Renal cortex interstitium (tissue), 15 donors: Measurements from ENCODE around the gene GAST. TPM values are rescaled to one million over a fixed set of nuclear protein-coding genes. Genes with fewer than 3 reads are reported as not detected.

Experiments used
- DNase-seq, 11 donors: peaks; one replicate each; pipeline ENCODE4 v3.0.0-alpha.2; 2013; ENCODE audit warnings: low read depth in 9 of 11, low spot score in 4 of 11; ENCODE audit errors: extremely low read depth in 1 of 11
- long read RNA-seq, 16 experiments: transcript quantifications; one replicate each; lab custom pipeline, GENCODE V29; 2026
- polyA plus RNA-seq, 3 donors: library from polyadenylated mRNA; unstranded; fragments of 120-200 nt; gene quantifications; one replicate each; pipeline ENCODE4 v1.2.1, GENCODE V29; 2013; ENCODE audit not compliant: insufficient read length in 3 of 3

GAST gene, protein sequence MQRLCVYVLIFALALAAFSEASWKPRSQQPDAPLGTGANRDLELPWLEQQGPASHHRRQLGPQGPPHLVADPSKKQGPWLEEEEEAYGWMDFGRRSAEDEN
- not detected for polyA plus RNA-seq
- long read RNA-seq, donor 1: 0 reads
- long read RNA-seq, donor 2: 0 reads
- long read RNA-seq, donor 3: 0 reads
- long read RNA-seq, donor 4: 0 reads
- long read RNA-seq, donor 5: 0 reads
- long read RNA-seq, donor 6: 0 reads
- long read RNA-seq, donor 7: 0 reads
- long read RNA-seq, donor 8: 0 reads
- long read RNA-seq, donor 9: 0 reads
- long read RNA-seq, donor 10: 0 reads
- long read RNA-seq, donor 11: 0 reads
- long read RNA-seq, donor 12: 0 reads
- long read RNA-seq, donor 13: 0 reads
- long read RNA-seq, donor 14: 0 reads
- long read RNA-seq, donor 15: 0 reads
- long read RNA-seq, donor 16: 0 reads

DNA sequence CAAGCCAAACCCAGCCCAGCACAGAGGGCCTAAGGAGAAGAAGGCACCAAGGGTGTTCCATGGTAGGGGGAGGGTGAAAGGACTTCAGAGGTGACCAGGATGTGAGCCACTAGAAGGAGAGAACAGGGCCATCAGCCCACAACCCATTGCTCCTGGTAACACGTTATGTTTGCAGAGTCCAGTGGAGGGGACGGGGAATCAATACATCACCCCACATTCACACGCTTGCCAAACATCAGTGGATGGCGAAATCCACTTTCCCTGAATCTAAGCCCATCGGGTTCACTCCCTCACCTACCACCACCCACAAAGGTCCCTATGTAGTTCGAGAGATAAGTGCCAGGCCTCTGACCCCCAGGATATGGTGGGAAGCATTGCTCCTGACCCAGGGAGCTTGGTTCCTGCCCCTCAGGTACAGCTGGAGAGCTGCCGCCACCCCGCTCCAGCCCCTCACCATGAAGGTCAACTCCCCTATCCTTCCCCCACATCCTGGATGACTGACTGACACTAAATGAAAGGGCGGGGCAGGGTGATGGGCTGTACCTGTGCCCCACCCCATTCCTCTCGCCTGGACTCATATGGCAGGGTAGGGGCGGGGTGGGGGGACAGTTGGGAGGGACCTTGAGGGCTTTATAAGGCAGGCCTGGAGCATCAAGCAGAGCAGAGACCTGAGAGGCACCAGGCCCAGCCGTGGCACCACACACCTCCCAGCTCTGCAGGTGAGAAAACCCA is at the start of gene GAST:
GAST (plus strand) TSS at position 663 of the 732 bp plus-strand sequence. CDS start 3,106 bp downstream, outside the sequence.
- DNase-seq: no peak

DNA sequence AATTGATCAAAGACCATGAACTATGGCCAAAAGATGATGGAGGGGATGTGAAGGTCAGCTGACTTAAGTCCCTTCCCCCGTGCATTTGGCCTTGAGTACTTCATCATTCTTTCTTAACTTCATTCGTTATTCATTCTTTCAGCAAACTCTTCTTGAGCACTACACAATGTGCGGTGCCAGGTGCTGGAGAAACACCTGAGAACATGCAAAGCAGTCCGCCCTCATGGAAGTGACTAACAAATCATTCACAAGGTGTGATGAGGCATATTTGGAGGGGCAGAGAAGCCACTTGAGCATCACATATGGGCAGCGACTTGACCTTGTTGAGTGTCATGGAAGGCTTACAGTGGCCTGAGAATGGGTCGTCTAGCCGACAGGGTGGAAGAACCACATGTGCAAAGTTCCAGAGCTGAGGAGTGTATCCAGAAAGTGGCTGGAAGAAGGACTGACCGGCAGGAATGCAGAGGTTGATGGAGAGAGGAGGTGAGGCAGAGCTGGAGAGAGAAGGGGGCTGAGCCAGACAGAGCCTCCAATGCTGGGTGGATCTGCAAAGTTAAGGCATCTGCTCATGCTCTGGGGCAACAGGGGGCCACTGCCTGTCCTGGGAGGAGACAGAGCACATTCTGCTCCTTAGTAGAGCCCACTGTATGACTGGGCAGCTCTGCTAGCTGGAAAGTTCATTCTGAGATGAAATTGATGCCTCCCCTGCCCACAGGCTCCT is 48.5 kb upstream of the GAST start:
- DNase-seq: no peak

DNA sequence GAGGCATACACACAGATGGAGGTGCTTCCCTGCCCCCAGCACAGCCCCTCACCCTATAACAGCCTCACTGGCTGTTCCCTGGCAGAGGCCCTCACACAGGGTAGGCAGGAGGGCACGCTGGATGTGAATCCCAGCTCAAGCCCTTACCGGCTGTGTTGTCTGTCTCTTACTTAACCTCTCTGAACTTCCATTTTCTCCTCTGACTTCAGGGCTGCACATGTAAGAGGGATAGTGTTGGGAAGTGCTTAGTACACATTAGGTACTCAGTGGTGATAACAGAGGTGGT is 48.0 kb upstream of the GAST start:
- DNase-seq: no peak

DNA sequence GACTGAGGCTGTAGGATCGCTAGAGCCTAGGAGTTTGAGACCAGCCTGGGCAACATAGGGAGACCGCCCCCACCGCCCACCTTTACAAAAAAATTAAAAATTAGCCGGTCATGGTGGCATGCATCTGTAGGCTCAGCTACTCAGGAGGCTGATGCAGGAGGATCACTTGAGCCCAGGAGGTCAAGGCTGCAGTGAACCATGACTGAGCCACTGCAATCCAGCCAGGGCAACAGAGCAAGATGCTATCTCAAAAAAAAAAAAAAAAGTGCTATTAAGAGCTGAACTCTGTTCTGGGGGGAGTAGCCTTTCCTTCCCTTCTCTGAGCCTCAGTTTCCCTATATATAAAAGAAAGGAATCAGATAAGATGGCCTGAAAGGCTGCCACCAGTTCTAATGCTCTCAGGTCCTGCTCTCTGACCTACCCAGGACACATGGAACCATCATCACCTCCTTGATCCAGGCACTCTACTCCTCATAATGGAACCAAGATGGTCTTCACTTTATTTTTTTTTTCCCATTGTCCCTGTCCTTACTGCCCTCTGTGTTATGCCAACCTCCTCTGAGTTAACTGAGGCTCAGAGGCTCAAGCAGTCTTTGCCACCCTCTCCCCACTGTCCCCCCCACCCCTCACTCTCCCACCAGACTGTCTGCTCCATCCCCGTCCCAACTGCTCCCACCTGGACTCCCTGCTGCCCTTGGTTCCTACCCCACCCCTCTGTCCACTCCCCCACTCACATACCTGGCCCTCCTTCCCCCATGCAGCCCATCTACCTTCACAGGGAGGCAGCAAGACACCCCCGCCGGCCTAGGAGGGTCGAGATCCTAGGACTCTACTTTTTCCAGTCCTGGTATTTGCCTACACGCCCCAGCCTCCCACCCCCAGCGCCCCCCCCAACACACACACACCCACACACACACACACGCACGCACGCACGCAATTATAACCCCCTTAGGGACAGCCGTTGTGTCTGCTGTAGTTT is 47.3 kb upstream of the GAST start:
- no peak for DNase-seq

DNA sequence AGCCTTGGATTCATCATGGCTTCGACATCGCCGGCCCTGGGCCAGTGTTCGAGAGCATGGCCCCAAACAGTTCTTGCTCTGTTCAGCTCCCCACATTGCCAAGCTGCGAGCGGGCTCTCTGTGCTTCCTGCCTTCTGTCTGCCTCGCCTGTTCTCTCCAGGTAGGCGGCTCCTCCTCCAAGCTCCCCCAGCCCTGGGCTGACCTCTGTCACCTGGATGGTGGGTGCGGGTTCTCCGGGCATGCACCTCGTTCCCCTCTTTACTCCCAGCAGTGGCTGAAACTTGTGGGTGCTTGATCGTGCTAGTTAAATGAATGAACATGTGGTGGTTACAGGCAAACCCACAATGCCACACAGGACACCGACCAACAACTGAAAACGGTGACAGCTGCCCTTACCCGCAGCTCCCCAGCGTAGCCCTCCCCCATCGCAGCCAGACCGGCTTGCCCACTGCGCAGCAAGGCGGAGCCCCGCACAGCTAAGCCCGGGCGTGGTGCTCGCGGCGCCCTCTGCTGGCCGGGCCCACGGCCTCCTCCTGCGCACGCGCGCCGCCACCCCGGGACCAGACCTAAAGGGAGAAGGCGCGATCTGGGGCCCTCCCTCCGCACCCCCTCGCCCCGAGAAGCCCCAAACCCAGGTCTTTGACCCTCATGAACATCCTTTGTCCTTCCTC is 46.4 kb upstream of the GAST start:
- DNase-seq: peak in 7 of 11 donors; percentile 66 to 81 (median 79)

DNA sequence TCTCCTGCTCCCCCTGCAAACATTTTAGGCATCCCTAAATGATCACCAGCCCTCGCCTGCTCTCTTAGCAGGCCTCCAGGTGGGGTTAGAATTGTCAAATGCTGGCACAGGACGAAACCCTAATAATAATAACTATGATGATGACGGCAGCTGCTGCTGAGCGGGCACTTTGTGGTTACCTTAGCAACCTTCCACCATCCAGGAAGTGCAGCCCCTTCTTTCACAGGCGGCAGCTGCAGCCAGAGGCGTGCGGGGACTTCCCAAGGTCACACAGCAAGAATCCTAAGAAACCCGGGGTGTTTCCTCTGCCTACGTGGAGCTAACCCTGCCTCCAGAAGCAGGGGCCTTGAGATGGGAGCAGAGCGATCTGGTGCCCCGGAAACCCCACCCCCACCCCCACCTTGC is 45.9 kb upstream of the GAST start:
- no peak for DNase-seq

DNA sequence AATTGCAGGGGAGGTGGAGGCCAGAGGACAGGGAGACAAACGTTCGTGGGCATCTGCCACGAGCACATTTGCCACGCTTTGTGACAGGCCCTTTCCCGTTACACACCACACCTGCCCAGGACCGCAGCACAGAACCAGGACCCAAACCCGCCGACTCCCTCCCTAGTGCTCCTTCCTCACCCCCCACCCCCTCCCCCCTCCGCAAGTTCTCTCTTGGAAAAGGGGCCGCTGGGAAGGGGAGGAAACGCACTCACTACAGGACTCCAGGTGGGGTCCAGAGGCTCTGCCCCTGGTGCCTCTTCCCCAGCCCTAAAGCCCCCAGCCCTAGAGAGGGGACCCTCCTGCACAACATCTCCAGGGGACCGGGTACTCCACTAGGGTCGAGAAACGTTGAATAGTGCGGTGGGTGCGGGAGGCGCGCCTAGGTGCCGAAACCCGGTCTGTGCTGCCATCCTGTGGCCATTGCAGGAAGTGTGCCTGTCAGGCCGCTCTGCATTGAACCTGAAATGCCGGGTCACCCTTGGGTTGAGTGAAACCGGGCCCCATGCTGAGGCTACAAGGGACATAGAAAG is 45.3 kb upstream of the GAST start:
- DNase-seq: peak in 4 of 11 donors; percentile 57 to 73 (median 62)

DNA sequence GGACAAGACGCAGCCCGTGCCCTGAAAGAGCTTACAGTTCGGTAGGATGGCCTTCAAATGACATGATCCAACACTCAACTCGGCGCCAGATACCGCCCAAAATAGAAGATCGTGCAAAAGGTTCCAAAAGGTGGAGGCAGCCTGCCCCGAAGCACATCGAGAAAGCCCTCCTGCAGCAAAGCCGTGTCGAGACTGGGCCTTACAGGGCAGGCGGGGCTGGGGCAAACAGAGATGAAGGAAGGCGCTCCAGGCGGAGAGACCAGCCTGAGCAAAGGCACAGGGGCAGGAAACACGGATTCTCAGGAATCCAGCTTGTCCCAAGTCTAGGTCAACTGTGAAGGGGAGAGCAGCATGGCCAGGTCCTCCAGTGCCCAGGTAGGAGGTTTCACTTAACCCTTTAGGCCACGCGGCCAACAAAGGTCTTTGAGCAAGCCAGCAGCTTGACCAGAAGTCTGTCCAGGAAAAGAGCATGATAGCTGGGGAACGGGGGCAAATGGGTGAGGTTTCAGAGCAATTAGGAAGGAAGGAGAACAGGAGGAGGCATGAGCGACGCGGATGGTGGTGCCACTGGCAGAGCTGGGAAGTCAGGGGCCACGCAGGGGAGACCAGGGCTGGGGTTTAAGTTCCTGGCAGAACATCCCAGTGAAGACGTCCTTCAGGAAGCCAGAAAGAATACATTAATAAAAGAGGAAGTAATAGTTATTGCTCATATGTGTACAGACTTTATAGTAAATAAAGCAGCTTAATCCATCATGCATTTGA is 44.7 kb upstream of the GAST start:
- DNase-seq: no peak

DNA sequence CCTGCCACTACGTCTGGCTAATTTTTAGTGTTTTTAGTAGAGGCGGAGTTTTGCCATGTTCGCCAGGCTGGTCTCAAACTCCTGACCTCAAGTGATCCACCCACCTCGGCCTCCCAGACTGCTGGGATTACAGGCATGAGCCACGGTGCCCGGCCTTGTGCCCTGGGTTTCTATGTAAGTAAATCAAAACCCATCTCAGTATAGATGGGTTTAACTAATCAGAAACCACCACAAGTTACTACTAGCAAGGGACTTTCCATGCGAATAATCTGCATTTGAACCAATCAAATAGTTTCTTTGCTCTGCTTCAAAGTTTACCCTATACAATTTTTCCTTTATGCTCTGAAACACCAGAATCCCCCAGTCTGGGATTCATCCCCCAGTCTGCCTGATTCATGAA is 40.0 kb upstream of the GAST start:
- DNase-seq: no peak

DNA sequence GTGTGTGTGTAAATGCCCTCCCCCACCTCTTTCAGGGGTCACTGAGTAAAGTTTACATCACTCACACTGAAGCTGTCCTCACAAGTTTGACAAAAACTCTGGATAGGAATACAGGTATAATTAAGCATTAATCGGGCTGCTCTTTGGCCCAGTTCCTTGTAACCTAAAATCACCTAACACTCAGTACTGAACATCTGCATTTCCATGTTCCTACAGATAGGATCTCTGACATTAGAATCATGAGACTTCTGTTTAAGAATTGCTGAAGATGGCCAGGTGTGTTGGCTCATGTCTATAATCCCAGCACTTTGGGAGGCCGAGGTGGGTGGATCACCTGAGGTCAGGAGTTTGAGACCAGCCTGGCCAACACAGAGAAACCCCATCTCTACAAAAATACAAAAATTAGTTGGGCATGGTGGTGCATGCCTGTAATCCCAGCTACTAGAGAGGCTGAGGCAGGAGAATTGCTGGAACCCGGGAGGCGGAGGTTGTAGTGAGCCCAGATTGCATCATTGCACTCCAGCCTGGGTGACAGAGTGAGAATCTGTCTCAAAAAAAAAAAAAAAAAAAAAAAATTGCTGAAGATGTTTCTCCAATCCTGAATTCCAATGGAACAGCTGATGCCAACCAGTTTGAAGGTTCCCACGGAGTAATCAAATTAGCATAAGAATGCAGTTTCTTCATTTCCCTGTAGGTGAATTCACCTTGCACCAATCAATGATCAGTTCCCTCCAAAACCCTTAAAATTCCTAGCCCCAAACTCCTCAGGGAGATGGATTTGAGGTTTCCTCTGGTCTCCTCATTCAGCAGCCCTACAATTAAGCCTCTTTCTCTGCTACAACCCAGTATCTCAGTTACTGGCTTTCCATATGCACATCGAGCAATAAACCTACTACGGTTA is 36.7 kb upstream of the GAST start:
- peak in 1 of 11 donors; percentile 28 for DNase-seq

DNA sequence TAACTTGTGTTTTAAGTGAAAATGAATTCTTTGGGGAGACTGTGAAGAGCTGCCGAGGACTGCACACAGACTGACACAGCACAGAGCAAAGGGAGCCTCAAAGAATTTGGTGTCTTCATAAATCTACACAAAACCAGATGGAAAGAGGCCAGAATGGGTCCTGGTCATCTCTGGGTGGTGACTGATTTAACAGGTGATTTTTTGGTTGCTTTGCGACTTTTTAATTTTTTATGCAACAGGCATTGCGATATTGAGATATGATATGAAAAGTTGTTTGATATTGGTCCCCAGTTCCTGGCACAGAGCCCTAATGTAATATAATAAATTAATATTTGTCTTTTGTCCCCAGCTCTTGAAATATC is 36.1 kb upstream of the GAST start:
- DNase-seq: no peak

DNA sequence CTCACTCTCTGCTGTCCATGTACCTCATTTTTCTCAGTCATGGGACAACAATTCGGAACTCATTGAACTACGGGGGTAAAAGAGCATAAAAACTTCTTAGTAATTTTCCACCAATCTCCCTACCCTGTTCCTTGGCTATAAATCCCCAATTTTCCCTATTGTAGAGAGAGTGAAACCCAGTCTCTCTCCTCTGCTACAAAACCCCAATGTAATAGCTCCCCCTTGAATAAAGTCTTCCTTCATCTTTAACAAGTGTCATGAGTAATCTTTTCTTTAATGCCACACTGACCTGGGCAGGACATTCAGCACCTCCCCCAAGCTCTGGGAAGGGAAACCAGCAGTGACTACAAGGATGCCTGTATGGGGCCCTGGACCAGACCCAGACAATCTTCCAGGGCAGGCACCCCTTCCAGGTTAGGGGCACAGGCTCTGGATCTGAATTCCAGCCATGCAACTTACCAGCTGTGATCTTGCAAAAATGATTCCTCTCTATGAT is 33.7 kb upstream of the GAST start:
- DNase-seq: no peak

DNA sequence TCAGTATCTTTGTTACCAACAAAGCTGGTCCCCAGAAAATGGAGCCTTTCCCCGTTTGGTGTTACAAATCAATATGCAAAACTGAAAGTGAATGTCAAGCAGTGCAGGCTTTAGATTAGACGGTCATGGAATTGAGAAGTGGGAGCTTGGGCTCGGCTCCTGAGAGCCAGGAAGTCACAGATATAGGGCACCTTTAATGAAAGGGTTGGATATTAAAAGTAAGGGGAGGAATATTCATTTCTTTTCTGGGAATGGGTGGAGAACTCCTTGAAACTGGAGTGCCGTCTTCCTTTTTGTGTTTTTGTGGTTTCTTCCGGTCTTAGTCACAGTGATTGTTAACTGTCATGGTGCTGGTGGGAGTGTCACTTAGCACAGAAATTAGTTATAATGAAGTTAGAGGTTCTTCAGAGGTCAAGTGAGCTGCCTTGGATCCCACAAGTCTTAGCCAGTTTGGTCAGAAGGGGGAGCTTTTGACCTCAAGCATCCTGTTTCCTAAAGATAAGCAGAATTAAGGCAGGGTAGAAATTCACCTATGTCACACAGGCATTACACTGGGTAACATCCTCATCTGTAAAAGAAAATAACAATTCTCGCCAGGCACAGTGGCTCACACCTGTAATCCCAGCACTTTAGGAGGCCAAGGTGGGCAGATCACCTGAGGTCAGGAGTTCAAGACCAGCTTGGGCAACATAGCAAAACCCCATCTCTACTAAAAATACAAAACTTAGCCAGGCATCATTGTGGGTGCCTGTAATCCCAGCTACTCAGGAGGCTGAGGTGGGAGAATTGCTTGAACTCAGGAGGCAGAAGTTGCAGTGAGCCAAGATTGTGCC is 33.0 kb upstream of the GAST start:
- no peak for DNase-seq

DNA sequence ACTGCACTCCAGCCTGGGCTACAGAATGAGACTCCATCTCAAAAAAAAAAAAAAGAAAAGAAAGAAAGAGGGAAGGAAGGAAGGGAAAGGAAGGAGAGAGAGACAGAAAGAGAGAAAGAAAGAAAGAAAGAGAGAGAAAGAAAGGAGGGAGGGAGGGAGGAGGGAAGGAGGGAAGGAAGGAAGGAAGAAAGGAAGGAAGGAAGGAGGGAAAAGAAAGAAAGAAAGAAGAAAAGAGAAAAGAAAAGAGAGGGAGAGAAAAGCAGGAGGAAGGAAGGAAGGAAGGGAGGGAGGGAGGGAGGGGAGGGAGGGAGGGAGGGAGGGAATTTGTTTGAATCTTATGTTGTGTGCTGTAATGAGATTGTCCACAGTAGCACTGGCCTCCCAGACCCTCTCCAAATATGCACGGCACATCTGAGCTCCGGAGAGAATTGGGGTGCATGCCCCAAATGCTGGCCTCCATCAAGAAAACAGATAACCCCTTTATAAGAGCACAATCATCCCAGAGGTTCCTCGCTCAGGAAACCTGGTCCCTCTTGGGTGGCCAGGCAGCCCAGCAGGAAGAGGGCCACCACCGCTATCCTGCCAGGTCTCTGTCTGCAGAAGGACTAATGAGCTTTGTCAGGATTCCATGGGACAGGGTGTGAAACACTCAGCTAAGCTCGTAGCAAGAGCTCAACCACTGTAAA is 32.2 kb upstream of the GAST start:
- no peak for DNase-seq
